Erythroblast (primary cell): ENCODE measurements around the gene CLMN.

Experiments used
- GATA1 ChIP-seq: IDR thresholded peaks from 2 replicates; pipeline ENCODE4 v1.6.1; 2011; ENCODE audit warnings: low read depth, mild to moderate bottlenecking, control low read depth, low read length, moderate library complexity
- POLR2A ChIP-seq: IDR thresholded peaks from 2 replicates; pipeline ENCODE4 v1.6.1; 2011; ENCODE audit warnings: mild to moderate bottlenecking, low read length

DNA sequence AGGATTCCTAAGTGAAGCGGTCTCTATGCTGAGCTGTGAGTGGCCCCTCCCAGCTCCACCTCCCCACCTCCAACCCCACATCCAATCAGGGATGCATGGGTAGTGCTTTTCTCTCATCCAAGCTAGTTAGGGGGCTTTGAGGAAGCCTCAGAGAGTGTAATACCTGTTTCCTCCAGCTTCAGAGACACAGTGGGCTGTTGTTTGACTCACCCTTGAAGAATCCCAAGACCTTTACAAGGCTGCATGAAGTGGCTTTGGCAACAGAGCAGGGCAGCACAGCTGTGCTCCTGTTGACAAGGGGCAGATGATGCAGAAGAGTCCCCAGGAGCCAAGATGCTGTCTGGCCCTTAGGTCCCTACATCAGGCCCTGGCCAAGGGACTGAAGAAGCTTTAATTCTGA is 27.1 kb upstream of the CLMN start:
- TF ChIP-seq POLR2A (no peak), GATA1 (no peak)
